ENCODE measurements around the gene DHDDS.

Gene DHDDS

DNA sequence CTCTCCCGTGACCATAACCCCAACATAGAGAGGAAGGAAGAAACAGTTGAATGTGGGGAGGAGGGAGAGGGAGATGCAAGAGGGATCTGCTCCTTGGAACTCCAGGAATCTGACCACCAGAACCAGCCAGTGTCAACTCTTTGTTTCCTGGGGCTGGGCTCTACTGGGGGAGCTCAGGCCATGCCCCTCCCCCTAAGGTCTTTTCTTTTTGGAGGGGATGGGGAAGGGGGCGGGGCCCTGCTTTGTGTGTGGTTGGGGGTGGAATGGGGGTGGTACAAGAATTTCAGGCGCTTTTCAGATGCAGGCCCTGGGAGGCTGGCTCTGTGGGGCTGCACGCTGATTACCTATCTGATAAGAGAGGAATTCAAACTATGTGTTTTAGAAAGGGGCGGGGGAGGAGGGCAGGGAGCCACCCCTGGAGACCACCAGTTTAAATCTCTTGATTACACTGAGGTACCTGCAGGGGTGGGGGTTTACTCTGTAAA is 13.2 kb upstream of the DHDDS start:
- DNase-seq = no peak

DNA sequence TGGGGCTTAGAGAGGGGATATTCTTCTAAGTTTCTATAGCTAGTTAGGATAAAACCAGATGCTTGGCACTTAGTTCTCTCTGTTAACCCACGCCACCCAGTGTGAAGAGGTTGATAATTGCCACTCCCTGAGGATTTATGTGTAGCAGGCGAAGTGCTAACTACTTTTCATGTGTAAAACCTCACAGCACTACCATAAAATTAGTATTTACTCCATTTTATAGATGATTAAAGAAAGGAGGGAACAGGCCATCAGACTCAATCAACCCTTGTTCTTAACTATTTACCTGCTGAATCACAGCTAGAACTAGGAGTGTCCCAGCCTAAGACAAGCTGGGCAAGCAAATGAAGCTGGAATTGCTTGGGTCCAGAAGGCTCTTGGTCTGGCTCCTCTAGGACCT is 12.6 kb upstream of the DHDDS start:
- no peak for DNase-seq

DNA sequence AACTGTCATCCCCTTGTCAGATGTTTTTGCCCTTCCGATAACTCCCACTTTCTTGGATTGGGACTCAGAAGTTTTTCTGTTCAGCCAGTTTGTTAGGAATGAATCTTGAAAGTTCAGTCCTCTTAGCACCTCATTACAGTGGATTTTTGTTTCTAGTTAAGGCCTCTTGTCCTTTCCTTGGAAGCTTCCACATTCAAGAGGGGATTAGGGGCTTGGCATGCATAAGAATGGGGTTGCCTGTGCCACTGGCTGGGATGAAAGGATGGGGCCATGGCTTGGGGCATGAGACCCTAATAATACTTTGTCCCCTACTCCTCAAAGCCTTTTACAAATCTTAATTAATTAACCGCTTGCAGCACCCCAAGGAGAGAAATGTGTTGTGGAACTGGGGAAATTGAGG is 2.4 kb upstream of the DHDDS start:
- DNase-seq = no peak

DNA sequence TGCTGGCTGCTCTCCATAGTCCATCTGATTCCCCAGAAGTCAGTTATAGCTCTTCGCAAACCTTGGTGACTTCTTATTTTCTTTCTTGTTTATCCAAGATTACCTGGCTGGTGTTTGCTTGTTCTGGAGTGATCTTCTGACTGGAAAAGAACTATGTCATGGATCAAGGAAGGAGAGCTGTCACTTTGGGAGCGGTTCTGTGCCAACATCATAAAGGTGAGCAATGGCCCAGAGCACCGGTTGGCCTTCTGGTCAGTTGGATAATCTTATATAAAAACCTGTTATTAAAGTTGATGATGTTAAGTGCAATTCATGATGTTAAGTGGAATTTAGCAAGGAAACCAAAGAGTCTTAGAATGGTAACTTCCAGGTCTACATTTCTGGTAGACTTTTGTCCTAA is 672 bp downstream of the DHDDS start:
- DNase-seq = no peak

DNA sequence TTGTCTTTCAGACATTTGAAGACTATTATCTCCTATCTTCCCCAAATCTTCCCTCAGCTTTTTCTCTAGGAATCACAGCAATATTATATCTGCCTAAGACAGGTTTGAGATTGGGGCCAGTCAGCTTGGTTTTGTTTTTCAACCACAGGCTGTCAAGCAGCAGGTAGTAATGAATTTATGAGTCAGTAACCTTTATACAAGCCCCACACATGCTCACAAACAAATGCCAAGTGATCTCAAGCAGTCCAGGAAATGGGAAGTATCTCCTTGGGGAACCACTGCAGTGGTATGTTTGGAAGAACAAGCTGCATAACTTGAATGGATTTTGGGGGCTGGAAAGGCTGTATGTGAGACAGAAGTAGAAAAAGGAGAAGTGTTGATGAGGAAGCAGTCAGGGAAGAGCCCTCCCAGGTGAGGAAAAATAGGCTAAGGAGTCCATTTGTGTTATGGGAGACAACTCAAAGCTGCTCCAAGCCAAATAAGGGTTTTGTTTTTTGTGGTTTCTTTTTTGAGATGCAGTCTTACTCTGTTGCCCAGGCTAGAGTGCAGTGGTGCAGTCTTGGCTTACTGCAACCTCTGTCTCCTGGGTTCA is 2.1 kb downstream of the DHDDS start:
- no peak for DNase-seq

DNA sequence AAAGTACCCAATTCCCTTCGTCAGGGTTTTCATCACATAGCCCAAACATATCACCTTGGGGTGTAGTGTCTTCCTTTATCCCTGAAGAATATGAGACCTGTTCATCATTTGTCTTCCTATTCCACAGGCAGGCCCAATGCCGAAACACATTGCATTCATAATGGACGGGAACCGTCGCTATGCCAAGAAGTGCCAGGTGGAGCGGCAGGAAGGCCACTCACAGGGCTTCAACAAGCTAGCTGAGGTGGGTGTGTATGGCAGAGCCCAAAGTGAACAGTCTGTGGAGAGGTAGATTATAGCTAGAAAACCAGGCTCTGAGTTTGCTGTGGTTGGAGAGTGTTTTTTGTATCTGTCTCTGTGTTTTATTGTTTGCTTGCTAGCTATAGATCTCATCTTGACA is 5.9 kb downstream of the DHDDS start:
- DNase-seq = no peak

DNA sequence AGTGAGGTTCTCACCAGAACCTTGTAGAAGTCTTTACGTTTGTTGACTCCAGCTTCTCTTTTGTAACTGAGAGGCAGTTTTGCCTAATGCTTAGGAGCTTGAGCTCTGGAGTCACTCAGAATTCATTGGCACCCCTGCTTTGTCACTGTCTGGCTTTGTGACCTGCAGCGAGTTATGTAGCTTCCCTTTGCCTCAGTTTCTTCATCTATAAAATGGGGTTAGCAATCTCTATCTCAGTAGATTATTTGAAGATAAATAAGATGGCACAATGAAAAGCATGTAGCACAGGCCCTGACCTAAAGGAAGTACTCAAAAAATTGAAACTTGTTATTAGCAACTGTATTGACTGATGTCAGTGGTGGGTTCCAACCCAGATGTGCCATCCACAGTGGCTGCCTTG is 8.1 kb downstream of the DHDDS start:
- DNase-seq = no peak

DNA sequence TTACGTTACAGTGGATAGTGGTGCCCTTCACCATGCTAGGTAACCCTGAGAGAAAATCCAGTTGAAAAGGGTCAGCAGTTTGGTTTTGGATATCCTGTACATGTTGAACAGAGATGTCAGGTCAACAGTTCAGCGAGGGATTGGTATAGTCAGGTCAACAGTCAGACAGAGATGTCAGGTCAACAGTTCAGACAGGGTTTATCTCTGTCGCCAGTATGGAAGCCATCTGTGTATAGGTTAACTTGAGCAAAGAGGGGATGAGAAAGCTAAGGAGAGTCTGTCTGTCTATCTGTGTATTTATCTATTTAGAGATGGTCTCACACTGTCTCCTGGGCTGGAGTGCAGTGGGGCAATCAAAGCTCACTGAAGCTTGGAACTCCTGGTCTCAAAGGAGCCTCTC is 17.7 kb downstream of the DHDDS start:
- DNase-seq = no peak

DNA sequence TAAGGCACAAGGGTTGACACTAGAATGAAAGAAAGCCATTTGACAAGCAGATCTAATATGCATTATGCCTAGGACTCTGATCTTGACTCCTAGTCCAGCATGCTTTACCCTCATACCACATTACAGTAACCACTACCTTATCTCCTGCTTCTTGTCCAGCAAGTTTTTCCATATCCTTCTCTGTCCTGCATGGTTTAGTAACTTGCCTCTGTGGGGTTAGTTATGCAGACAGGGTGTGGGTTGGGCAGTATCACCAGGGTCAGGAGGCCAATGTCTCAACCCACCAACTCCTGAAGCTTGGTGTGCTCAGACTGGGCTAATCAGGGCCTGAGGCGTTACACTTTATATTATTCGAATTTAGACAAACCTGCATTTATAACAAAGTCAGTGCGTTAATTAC is 18.8 kb downstream of the DHDDS start:
- no peak for DNase-seq

DNA sequence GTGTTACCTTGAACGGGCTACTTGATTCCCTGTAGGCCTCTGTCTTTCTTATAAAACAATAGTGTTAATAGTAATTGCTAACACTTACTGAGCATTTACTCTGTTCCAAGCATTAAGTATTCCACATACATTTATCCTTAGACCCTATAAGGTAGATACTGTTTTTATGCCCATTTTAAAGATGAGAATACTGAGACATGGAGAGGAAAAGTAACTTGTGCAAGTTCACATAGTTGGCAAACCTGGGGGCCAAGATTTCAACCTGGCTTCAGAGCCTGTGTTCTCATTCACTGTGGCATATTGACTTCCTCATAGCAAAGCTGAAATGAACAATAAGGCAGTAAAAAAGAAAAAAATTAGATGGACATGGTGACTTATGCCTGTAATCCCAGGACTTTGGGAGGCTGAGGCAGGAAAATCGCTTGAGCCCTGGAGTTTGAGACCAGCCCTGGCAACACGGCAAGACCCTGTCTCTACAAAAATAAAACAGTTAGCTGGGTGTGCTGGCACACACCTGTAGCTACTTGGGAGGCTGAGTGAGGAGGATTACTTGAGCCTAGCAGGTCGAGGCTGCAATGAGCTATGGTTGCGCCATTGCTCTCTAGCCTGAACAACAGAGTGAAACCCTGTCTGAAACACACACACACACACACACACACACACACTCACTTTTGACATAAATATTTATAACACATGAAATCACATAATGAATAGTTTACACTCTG is 20.5 kb downstream of the DHDDS start:
- DNase-seq = no peak

DNA sequence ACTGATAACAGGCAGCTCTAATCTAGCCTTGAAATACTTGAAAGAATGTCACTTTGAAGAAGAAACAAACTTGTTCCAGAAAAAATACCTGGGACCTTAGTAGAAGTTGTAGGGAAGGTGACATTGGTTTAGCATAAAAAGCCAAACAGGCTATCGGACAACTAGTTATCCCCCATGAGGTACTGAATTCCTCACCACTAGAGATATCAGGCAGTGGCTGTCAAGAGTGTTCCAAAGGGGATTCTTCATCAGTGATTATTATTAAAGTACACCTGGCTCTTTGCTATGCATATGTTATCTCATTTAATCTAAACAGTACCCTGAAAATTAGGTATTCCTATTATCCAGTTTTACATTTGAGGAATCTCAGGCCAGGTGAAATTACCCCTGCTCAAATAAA is 27.0 kb downstream of the DHDDS start:
- DNase-seq = no peak

DNA sequence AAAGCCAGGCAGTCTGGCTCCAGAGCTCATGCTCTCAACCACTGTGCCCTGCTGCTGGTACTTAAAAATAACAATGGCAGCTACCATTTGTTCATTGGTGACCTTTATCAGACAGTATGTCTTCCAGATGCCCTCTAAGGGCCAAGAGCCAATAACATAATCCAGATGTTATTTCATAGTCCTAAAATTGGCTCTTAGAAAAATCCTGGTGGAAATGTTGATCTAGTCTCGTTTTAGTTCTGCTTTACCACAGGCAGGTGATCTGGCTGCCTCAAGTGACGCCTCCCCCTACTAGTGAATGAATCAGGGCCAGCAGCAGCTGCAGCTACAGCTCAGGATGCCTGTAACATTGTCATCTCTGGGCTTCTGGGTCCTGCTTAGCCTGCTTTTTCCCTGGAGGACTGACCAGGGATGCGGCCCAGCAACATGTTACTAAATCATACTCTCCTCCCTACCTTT is 27.5 kb downstream of the DHDDS start:
- no peak for DNase-seq

DNA sequence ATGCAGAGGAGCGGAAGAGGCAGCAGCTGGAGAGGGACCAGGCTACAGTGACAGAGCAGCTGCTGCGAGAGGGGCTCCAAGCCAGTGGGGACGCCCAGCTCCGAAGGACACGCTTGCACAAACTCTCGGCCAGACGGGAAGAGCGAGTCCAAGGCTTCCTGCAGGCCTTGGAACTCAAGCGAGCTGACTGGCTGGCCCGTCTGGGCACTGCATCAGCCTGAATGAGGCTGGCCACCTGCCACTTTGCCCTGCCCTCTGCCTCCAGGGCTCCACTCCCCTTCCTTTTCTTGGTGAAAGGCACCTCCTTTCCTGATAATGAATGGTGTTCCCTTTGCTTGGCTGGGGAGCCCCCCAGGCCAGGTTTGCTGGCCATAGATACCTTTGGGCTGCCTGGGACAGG is 36.8 kb downstream of the DHDDS start:
- DNase-seq = no peak

DNA sequence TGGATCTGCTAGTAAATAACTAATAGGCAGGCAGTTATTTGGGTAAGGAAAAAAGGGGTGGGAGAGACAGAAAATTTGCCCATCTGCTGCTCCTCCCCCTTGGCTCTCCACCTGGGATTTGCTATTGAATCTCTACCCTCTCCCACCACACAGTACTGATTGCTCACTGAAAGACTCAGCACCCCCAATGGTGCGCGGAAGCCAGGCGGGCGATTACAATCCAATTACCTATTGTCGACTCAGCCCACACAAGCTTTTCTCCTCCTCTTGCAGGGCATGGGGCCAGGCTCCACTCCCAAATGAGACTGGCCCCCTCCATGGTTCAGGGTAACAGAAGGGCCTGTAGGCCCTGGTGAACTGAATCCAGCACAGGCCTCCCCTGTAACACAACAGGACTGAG is 37.4 kb downstream of the DHDDS start:
- DNase-seq = no peak

DNA sequence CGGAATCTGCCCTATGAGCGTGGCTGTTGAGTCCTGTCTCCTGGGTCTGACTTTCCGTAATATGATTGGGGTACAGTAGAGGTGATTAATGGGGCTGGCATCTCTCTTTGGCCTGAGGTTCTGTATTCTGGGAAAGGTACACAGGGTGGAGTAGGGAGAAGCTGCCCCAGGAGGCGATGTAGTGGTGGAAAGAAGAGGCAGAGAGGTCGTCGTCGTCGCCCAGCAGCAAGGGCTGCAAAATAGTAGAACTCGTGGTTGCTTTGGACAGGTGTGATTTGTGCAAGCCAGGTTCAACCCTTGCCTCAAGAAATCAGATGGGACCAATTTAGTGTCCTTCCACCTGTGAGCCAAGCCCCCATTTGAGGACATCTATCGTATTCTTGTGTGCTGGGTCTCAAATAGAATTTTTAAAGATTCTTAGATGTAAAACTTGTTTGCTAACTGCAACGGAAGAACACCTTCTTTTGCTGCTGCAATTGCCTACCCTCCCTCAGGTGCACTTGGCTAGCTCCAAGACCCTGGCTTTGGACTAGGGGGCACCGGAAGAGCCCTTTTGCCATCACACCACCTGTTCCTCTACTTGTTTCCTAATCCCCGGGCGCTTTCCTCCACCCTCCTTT is 38.9 kb downstream of the DHDDS start:
- DNase-seq = no peak

DNA sequence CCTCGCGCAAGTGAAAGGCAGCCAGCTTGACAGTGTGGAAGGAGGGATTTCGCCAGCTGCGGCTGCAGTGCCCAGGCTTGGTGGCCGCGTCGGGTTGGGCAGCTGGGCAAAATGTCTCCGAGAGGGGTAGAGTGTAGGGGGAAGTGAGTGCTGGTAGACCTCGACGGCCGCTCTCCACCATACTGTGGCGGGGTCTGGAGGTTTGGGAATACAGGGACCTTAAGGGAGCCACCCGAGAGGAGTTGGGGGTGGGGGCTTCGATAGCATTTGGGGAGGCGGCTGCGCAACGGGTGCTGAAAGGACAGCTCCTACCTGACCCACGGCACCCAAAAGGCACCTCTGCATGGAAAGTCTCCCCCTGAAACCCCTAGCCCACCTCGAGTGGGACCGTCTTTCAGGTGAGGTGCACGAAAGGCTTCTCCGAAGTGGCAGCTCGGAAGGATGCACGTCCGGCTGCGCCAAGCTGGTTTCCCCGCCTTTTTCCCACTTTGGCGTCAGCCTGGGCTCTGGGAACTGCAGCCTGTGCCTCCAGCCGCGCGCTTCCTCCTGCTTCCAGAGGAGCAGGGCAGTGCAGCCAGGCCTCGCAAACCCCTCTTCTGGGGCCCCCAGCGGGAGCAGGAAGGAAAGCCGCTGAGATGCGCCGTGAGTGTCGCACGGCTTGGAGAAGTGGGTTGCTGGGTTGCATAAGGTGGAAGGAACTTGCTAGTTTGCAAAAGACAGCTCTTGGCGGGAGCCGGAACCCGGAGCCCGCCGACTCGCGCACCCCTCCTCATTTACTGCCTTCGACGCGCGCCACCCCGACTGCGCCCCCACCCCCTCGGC is 39.6 kb downstream of the DHDDS start:
- peak; percentile 51 for DNase-seq

DNA sequence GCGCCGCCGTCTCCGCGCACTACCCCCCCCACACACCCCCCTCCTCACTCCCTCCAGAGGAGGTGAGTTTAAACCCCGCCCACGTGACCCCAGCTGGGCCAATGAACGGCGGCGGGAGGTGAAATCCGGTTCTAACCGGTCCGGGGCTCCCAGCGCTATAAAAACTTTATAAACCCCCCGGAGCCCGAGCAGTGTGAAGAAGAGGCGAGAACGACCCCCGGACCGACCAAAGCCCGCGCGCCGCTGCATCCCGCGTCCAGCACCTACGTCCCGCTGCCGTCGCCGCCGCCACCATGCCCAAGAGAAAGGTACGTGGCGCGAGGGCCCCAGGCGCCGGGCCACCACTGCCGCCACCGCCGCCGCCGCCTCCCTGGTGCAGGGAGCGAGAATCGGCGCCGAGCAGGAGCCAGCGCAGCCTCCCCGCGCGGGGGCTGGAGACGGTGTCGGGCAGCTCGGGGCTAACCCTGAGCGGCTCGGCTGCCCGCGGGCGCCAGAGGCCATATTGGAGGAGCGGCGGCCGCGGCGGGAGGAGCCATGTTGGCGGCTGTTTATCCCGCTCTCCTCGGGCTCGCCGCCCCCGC is 40.3 kb downstream of the DHDDS start, which contains the start of gene HMGN2:
HMGN2 (plus strand) TSS at position 121 of the 581 bp plus-strand sequence; CDS start at position 294, 173 bp downstream.
- DNase-seq = peak; percentile 78

DNA sequence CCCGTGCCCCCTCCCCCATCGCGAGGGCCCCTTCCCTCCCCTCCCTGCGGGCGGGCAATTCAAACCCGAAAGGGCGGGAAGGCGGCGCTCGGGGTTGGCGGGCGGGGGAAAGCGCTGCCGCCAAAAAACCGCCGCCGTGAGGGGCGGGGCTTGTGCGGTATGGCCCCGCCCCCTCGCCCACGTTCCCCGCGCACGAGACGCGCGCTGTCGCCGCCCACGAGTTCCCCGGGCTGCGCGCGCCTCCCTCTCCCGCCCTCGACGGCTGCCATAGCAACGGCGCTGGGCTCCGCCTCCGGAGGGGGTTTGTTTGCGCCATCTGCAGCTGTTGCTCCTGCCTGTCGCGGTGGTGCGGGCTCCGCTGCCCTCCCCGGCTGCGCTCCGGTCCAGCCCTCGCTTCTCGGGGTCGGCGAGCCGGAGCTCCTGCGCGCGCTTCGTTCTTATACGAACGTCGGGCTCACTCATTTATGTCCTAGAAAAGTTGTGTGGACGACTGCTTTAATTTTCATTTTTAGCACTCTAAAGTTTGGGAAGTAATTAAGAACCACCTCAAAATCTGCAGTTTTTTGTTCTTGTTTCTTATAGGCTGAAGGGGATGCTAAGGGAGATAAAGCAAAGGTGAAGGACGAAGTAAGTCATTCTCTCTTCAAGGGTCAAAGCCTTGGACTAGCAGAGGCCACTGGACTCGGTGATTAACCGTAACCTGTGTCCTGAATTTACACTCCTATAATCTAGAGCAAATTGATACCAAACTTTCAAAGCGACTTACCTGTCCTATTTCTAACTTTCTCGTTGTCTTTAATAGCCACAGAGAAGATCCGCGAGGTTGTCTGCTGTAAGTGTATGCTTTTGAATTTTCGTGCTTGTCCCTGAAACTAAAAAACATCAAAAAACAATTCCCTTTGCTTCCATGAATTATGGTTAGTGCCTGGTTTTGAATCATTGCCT is 41.1 kb downstream of the DHDDS start:
- peak; percentile 74 for DNase-seq

DNA sequence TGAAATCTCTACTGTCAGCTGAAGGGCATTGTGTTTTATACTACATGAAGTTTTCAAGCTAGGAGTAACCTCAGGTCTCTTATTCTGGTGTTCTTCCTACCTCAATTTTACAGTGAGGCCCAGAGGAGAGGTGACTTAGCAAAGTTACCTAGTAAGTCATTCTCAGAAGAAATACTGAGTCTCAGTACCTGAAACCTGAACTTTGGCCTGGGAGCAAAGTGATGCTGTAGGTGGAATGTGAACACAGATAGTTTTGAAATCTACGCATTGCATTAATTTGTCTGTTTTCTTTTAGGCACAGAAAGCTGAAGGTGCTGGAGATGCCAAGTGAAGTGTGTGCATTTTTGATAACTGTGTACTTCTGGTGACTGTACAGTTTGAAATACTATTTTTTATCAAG is 42.7 kb downstream of the DHDDS start:
- no peak for DNase-seq

DNA sequence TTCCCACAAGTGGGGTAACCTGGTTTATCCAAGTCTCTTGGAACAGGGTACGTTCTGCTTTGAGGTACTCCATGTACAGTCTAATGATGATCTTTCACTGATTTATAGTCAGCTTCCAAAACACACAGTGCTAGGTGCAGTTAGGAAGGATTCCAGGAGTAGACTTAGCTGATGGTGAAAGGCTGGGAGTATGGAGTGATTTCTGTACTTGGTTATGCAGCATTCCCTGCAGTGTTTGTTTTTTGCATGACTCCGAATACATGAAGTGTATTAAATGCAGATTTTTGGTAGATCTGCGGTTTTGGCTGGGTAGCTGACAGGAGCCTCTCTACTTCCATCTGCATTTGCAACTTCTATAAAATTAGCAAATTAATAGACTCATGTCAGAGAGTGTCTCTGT is 43.9 kb downstream of the DHDDS start:
- no peak for DNase-seq

DNA sequence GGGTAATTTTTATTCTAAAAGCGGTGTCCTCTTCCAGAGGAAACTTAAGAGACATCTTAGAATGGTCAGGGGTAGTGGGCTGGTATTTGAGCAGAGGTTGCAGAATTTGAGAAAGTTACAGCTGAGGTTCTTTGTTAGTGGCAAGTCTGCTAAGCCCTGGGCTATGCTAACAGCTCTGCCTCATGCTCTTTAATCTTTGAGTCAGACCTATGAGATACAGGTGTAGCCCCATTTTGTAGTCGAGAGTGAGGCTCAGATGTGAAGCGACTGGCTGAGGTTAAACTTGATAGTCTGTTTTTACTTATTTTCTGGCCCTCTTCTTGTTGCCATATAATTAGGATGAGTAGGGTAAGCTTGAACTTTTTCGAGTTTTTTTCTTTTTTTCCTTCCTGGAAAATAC is 44.8 kb downstream of the DHDDS start:
- no peak for DNase-seq

Data from NCI-H1048 (cell line).